CD14-positive monocyte (primary cell): Measurements from ENCODE around the gene TFIP11. TPM values are rescaled to one million over a fixed set of nuclear protein-coding genes. Genes with fewer than 3 reads are reported as not detected.

Experiments used
- DNase-seq, 3 donors: peaks; one replicate each; pipeline ENCODE4 v3.0.0-alpha.2; 2011 to 2022
- H2AFZ ChIP-seq: 2 replicates; pipeline ENCODE4 v1.6.0; 2012; ENCODE audit warnings: mild to moderate bottlenecking, low read depth, low read length, inconsistent platforms; ENCODE audit not compliant: insufficient read depth, poor library complexity, severe bottlenecking
- H3K27ac ChIP-seq, 2 donors: 1 replicate in 1 of 2; 2 replicates in 1 of 2; pipeline ENCODE4 v1.5.1; 2012 to 2013; ENCODE audit warnings: low read length in 2 of 2, control low read depth in 1 of 2, inconsistent platforms in 1 of 2, low read depth in 1 of 2, mild to moderate bottlenecking in 1 of 2
- H3K27me3 ChIP-seq, 2 donors: one replicate each; pipeline versions ENCODE4 v1.6.0 to v1.6.1; 2011 to 2013; ENCODE audit warnings: low read length in 2 of 2; ENCODE audit not compliant: control insufficient read depth in 2 of 2, insufficient read depth in 2 of 2
- H3K36me3 ChIP-seq, 2 donors: replicated peaks in 1 of 2; 1 replicate in 1 of 2; 2 replicates in 1 of 2; pipeline versions ENCODE4 v1.5.1 to v1.6.1; 2012 to 2013; ENCODE audit warnings: low read length in 2 of 2, control low read depth in 1 of 2, inconsistent platforms in 1 of 2, mild to moderate bottlenecking in 1 of 2; ENCODE audit not compliant: insufficient read depth in 2 of 2, control insufficient read depth in 1 of 2
- H3K4me1 ChIP-seq, 2 donors: 1 replicate in 1 of 2; 2 replicates in 1 of 2; pipeline versions ENCODE4 v1.5.1 to v1.6.1; 2012 to 2013; ENCODE audit warnings: low read length in 2 of 2, control low read depth in 1 of 2, inconsistent platforms in 1 of 2, mild to moderate bottlenecking in 1 of 2, moderate library complexity in 1 of 2; ENCODE audit not compliant: insufficient read depth in 2 of 2, control insufficient read depth in 1 of 2
- H3K4me2 ChIP-seq: replicated peaks from 2 replicates; pipeline ENCODE3; 2012; ENCODE audit warnings: low read length, moderate library complexity, mild to moderate bottlenecking; ENCODE audit not compliant: poor library complexity, severe bottlenecking; ENCODE audit errors: extremely low read depth
- H3K4me3 ChIP-seq, 3 experiments: fragments of 200-600 bp in 1 of 3; sonication (generic) in 1 of 3; replicated peaks in 1 of 3; 1 replicate in 2 of 3; 2 replicates in 1 of 3; pipeline ENCODE4 v1.5.1; 2011 to 2013; ENCODE audit warnings: low read length in 3 of 3, mild to moderate bottlenecking in 3 of 3, control low read depth in 2 of 3, low read depth in 2 of 3, inconsistent platforms in 1 of 3, moderate library complexity in 1 of 3
- H3K79me2 ChIP-seq: 2 replicates; pipeline ENCODE4 v1.6.0; 2012; ENCODE audit warnings: mild to moderate bottlenecking, control low read depth, inconsistent platforms, low read length, moderate library complexity; ENCODE audit not compliant: insufficient read depth
- H3K9ac ChIP-seq: 2 replicates; pipeline ENCODE4 v1.6.0; 2017; ENCODE audit warnings: low read length, mild to moderate bottlenecking; ENCODE audit not compliant: insufficient read depth, poor library complexity, severe bottlenecking
- H3K9me3 ChIP-seq, 2 donors: replicated peaks in 1 of 2; 1 replicate in 1 of 2; 2 replicates in 1 of 2; pipeline versions ENCODE4 v1.5.1 to v1.6.1; 2012 to 2013; ENCODE audit warnings: low read length in 2 of 2, control low read depth in 1 of 2; ENCODE audit not compliant: control insufficient read depth in 1 of 2, insufficient read depth in 1 of 2
- H4K20me1 ChIP-seq: 2 replicates; pipeline ENCODE4 v1.6.0; 2012; ENCODE audit warnings: mild to moderate bottlenecking, low read length, control low read depth, moderate library complexity; ENCODE audit not compliant: insufficient read depth
- H3K27ac Mint-ChIP-seq, 7 donors: one replicate each; pipeline ENCODE4 v1.8.0; 2020; ENCODE audit warnings: mild to moderate bottlenecking in 7 of 7, mixed read lengths in 7 of 7, moderate library complexity in 6 of 7, inconsistent platforms in 2 of 7
- H3K27me3 Mint-ChIP-seq, 3 donors: one replicate each; pipeline ENCODE4 v1.8.0; 2021 to 2022; ENCODE audit warnings: low read depth in 3 of 3, mild to moderate bottlenecking in 3 of 3, mixed read lengths in 3 of 3, moderate library complexity in 3 of 3, inconsistent platforms in 1 of 3
- H3K36me3 Mint-ChIP-seq, 2 donors: one replicate each; pipeline ENCODE4 v1.8.0; 2020; ENCODE audit warnings: mixed read lengths in 2 of 2, inconsistent platforms in 1 of 2, mild to moderate bottlenecking in 1 of 2
- H3K4me1 Mint-ChIP-seq: one replicate; pipeline ENCODE4 v1.8.0; 2020; ENCODE audit warnings: mild to moderate bottlenecking, mixed read lengths
- H3K4me3 Mint-ChIP-seq, 2 donors: one replicate each; pipeline ENCODE4 v1.8.0; 2020; ENCODE audit warnings: mild to moderate bottlenecking in 2 of 2, mixed read lengths in 2 of 2, moderate library complexity in 1 of 2
- H3K9me3 Mint-ChIP-seq, 7 donors: one replicate each; pipeline ENCODE4 v1.8.0; 2020 to 2022; ENCODE audit warnings: mixed read lengths in 7 of 7, mild to moderate bottlenecking in 6 of 7, moderate library complexity in 6 of 7, inconsistent platforms in 2 of 7
- WGBS: methylation state at CpG from one replicate; pipeline ENCODE4 v1.1.5; 2013; ENCODE audit warnings: missing lambda C conversion rate; ENCODE audit not compliant: insufficient coverage; 5-methylcytosine and 5-hydroxymethylcytosine counted together
- intact Hi-C, 2 donors: fragments of 100-400 bp; cut with micrococcal nuclease; formaldehyde crosslinking; loops; one replicate each; pipeline versions ENCODE4 v1.15.0 to v1.15.1; 2023
- polyA plus RNA-seq, 3 donors: library from polyadenylated mRNA; depleted of rRNA in 1 of 3; unstranded in 2 of 3; stranded (reverse) in 1 of 3; fragments of 300-500 nt in 2 of 3; fragments of >200 nt in 1 of 3; fragmentation: Illumina TruSeq in 2 of 3; gene quantifications; 1 replicate in 2 of 3; 2 replicates in 1 of 3; pipeline ENCODE4 v1.2.3, GENCODE V29; 2012 to 2021
- TF ChIP-seq, protein P1 (sequence below): fragments of 200-600 bp; IDR thresholded peaks from one replicate; pipeline ENCODE4 v1.8.0; 2022; ENCODE audit warnings: antibody characterized with exemption, mild to moderate bottlenecking

Gene TFIP11
- polyA plus RNA-seq, 3 donors: 10.1 to 25.5 (median 19.8) TPM

DNA sequence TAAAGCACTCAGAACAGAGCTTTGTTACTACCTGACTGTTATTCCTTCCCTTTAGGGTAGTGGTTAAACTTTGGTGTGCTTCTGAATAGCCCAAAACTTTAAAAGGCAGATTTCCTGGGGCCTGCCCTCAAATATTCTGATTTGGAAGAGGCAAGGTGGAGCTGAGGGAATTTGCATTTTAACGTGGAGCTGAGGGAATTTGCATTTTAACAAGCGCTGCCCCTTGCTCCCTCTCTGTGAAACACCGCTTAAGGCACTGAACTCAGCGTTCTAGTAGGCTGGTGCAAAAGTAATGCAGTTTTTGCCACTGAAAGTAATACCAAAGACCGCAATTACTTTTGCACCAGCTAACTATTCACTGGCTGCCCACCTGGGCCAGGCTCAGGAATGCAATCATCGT, 42.7 kb upstream of the TFIP11 start:
- no peak overlapping the region for H3K4me3 ChIP-seq
- H3K9me3 Mint-ChIP-seq: no peaks in the 10 kb centered on the region
- intact Hi-C loops: no loop called here
- H3K36me3 ChIP-seq: peaks cover 3 to 41% of the 10 kb centered on the region in 2 donors
- DNase-seq: no peak
- H3K36me3 Mint-ChIP-seq: peaks cover 19 to 45% of the 10 kb centered on the region in 2 donors
- H3K79me2 ChIP-seq: peaks cover 93% of the 10 kb centered on the region
- 97% methylated on average over 5 of the region's 6 CpGs for WGBS
- H4K20me1 ChIP-seq: peaks cover 96% of the 10 kb centered on the region
- no peak overlapping the region for H3K27ac Mint-ChIP-seq
- H3K27me3 Mint-ChIP-seq: peaks cover 0 to 2% (median 0%) of the 10 kb centered on the region in 3 donors
- TF ChIP-seq, protein P1, sequence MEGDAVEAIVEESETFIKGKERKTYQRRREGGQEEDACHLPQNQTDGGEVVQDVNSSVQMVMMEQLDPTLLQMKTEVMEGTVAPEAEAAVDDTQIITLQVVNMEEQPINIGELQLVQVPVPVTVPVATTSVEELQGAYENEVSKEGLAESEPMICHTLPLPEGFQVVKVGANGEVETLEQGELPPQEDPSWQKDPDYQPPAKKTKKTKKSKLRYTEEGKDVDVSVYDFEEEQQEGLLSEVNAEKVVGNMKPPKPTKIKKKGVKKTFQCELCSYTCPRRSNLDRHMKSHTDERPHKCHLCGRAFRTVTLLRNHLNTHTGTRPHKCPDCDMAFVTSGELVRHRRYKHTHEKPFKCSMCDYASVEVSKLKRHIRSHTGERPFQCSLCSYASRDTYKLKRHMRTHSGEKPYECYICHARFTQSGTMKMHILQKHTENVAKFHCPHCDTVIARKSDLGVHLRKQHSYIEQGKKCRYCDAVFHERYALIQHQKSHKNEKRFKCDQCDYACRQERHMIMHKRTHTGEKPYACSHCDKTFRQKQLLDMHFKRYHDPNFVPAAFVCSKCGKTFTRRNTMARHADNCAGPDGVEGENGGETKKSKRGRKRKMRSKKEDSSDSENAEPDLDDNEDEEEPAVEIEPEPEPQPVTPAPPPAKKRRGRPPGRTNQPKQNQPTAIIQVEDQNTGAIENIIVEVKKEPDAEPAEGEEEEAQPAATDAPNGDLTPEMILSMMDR: no peak
- no peak overlapping the region for H2AFZ ChIP-seq
- no peaks in the 10 kb centered on the region for H3K9me3 ChIP-seq
- no peak overlapping the region for H3K27ac ChIP-seq
- no peaks in the 10 kb centered on the region for H3K27me3 ChIP-seq
- no peak overlapping the region for H3K4me2 ChIP-seq
- no peak overlapping the region for H3K9ac ChIP-seq
- H3K4me1 Mint-ChIP-seq: peaks cover 5% of the 10 kb centered on the region
- H3K4me3 Mint-ChIP-seq: no peak overlapping the region
- H3K4me1 ChIP-seq: peaks cover 2 to 3% of the 10 kb centered on the region in 2 donors

- no peak overlapping the region for H3K4me3 ChIP-seq
- H3K27me3 Mint-ChIP-seq: peaks cover 0 to 2% (median 0%) of the 10 kb centered on the region in 3 donors
- no peak for DNase-seq
- H3K27ac ChIP-seq: no peak overlapping the region
- H3K79me2 ChIP-seq: peaks cover 88% of the 10 kb centered on the region
- H3K4me3 Mint-ChIP-seq: no peak overlapping the region
- no peaks in the 10 kb centered on the region for H3K4me1 ChIP-seq
- H3K27ac Mint-ChIP-seq: peak overlapping the region in 1 of 7 donors; percentile 26
- intact Hi-C loops: no loop called here
- no peak overlapping the region for H3K9ac ChIP-seq
- no peaks in the 10 kb centered on the region for H3K27me3 ChIP-seq
- H3K36me3 Mint-ChIP-seq: peaks cover 19 to 54% of the 10 kb centered on the region in 2 donors
- H3K4me1 Mint-ChIP-seq: peaks cover 3% of the 10 kb centered on the region
- peaks cover 3 to 48% of the 10 kb centered on the region in 2 donors for H3K36me3 ChIP-seq
- H4K20me1 ChIP-seq: peaks cover 88% of the 10 kb centered on the region
- peaks cover 0 to 2% (median 0%) of the 10 kb centered on the region in 7 donors for H3K9me3 Mint-ChIP-seq
- no peak overlapping the region for H2AFZ ChIP-seq
- WGBS: 12% methylated on average over 3 of the region's 7 CpGs
- H3K9me3 ChIP-seq: no peaks in the 10 kb centered on the region
- TF ChIP-seq, protein P1: no peak
- no peak overlapping the region for H3K4me2 ChIP-seq
Observed at GRCh38 chr22:26553056-26553752, 40.9 kb upstream of the TFIP11 start.
